Thoracic aorta (tissue), 2 donors: ENCODE results near the gene MAPK8. TPM values are rescaled to one million over a fixed set of nuclear protein-coding genes. Genes with fewer than 3 reads are reported as not detected.

ENCODE experiments used
- ATAC-seq: fragments of 150-250 bp; one replicate; pipeline ENCODE4 v1.8.0; 2017; ENCODE audit warnings: low read depth; ENCODE audit not compliant: insufficient number of reproducible peaks, low FRiP score
- DNase-seq: peaks from one replicate; pipeline ENCODE4 v3.0.0-alpha.2; 2020; ENCODE audit warnings: low spot score
- H3K27ac ChIP-seq, 2 donors: fragments of 200-600 bp; sonication (generic); 1 replicate in 1 of 2; 2 replicates in 1 of 2; pipeline ENCODE4 v1.5.1; 2016; ENCODE audit warnings: mild to moderate bottlenecking in 2 of 2, moderate library complexity in 2 of 2
- H3K27me3 ChIP-seq: fragments of 200-600 bp; sonication (generic); replicated peaks from 2 replicates; pipeline ENCODE4 v1.6.0; 2016; ENCODE audit warnings: mild to moderate bottlenecking; ENCODE audit not compliant: insufficient read depth
- H3K36me3 ChIP-seq: fragments of 200-600 bp; sonication (generic); one replicate; pipeline ENCODE4 v1.5.1; 2016
- H3K4me1 ChIP-seq, 2 donors: fragments of 200-600 bp; sonication (generic); 1 replicate in 1 of 2; 2 replicates in 1 of 2; pipeline versions ENCODE4 v1.5.1 to v1.6.0; 2016; ENCODE audit warnings: low read depth in 2 of 2, mild to moderate bottlenecking in 1 of 2; ENCODE audit not compliant: control insufficient read depth in 1 of 2
- H3K4me3 ChIP-seq: fragments of 200-600 bp; sonication (generic); 2 replicates; pipeline ENCODE4 v1.5.1; 2016; ENCODE audit warnings: mild to moderate bottlenecking
- H3K9me3 ChIP-seq: fragments of 200-600 bp; sonication (generic); 2 replicates; pipeline ENCODE4 v1.5.1; 2016
- CTCF ChIP-seq: fragments of 200-600 bp; sonication (generic); IDR thresholded peaks from one replicate; pipeline ENCODE4 v1.5.1; 2019; ENCODE audit warnings: antibody characterized with exemption
- total RNA-seq, 2 donors: library from RNA; depleted of rRNA; stranded (reverse); fragments of >200 nt; gene quantifications; one replicate each; pipeline versions ENCODE4 v1.1.0 to v1.2.3, GENCODE V29; 2016

MAPK8 gene
- total RNA-seq, 2 donors from 2014 or later: 19.5 to 57.4 TPM

- H3K9me3 ChIP-seq: no peaks in the 10 kb centered on the region
- no peak overlapping the region for H3K4me3 ChIP-seq
- H3K4me1 ChIP-seq: peaks cover 0 to 11% of the 10 kb centered on the region in 2 donors
- H3K36me3 ChIP-seq: no peaks in the 10 kb centered on the region
- no peaks in the 10 kb centered on the region for H3K27me3 ChIP-seq
- DNase-seq (no peak), ATAC-seq (no peak)
- H3K27ac ChIP-seq: no peak overlapping the region
- no peak for TF ChIP-seq CTCF
Measured at GRCh38 chr10:48446785-48447184, 140.3 kb downstream of the MAPK8 start.

- H3K9me3 ChIP-seq: no peaks in the 10 kb centered on the region
- H3K4me1 ChIP-seq: peaks cover 0 to 11% of the 10 kb centered on the region in 2 donors
- H3K36me3 ChIP-seq: no peaks in the 10 kb centered on the region
- TF ChIP-seq CTCF: no peak
- no peaks in the 10 kb centered on the region for H3K27me3 ChIP-seq
- H3K27ac ChIP-seq: no peak overlapping the region
- ATAC-seq: no peak
- no peak for DNase-seq
- no peak overlapping the region for H3K4me3 ChIP-seq
Measured at GRCh38 chr10:48447356-48448215, 141.1 kb downstream of the MAPK8 start.

GRCh38 chr10:48448796-48449195 is 142.3 kb downstream of the MAPK8 start:
- DNase-seq (no peak), ATAC-seq (no peak)
- no peak for TF ChIP-seq CTCF

GRCh38 chr10:48449501-48450232 is 143.2 kb downstream of the MAPK8 start:
- ATAC-seq: no peak
- DNase-seq: no peak
- Histone ChIP-seq H3K27me3 (no peaks in the 10 kb centered on the region), H3K9me3 (no peaks in the 10 kb centered on the region), H3K36me3 (no peaks in the 10 kb centered on the region), H3K4me3 (no peak overlapping the region), H3K27ac (no peak overlapping the region), H3K4me1 (peaks cover 0 to 11% of the 10 kb centered on the region in 2 donors)
- TF ChIP-seq CTCF: no peak

More at GRCh38 chr10:48448796-48449195, 142.3 kb downstream of the MAPK8 start:
- no peak overlapping the region for H3K27ac ChIP-seq
- no peaks in the 10 kb centered on the region for H3K9me3 ChIP-seq
- no peak overlapping the region for H3K4me3 ChIP-seq
- no peaks in the 10 kb centered on the region for H3K36me3 ChIP-seq
- H3K4me1 ChIP-seq: peaks cover 0 to 11% of the 10 kb centered on the region in 2 donors
- no peaks in the 10 kb centered on the region for H3K27me3 ChIP-seq

- Histone ChIP-seq H3K27me3 (no peaks in the 10 kb centered on the region), H3K4me3 (no peak overlapping the region), H3K4me1 (peaks cover 0 to 11% of the 10 kb centered on the region in 2 donors), H3K36me3 (no peaks in the 10 kb centered on the region), H3K9me3 (no peaks in the 10 kb centered on the region), H3K27ac (no peak overlapping the region)
- no peak for ATAC-seq
- TF ChIP-seq CTCF: no peak
- no peak for DNase-seq
Measured at GRCh38 chr10:48450233-48450740, 143.8 kb downstream of the MAPK8 start.
